Rectal smooth muscle tissue (tissue), 1 donor: ENCODE data around the gene PDE3A.

Experiments
- H3K27ac ChIP-seq: one replicate; pipeline ENCODE4 v1.7.0; 2013; ENCODE audit warnings: low read depth, low read length, inconsistent platforms
- H3K27me3 ChIP-seq: one replicate; pipeline ENCODE4 v1.7.0; 2013; ENCODE audit warnings: low read length; ENCODE audit not compliant: control insufficient read depth, insufficient read depth
- H3K36me3 ChIP-seq: one replicate; pipeline ENCODE4 v1.7.0; 2013; ENCODE audit warnings: low read length; ENCODE audit not compliant: control insufficient read depth, insufficient read depth
- H3K4me1 ChIP-seq: one replicate; pipeline ENCODE4 v1.7.0; 2013; ENCODE audit warnings: low read length; ENCODE audit not compliant: control insufficient read depth, insufficient read depth
- H3K4me3 ChIP-seq: one replicate; pipeline ENCODE4 v1.7.0; 2013; ENCODE audit warnings: low read length
- H3K9ac ChIP-seq: one replicate; pipeline ENCODE4 v1.7.0; 2013; ENCODE audit warnings: low read length

The PDE3A gene

GRCh38 chr12:20451761-20452160, 83.4 kb downstream of the PDE3A start:
- H3K4me3 ChIP-seq = no peak overlapping the region
- no peaks in the 10 kb centered on the region for H3K36me3 ChIP-seq
- H3K27ac ChIP-seq = no peak overlapping the region
- H3K4me1 ChIP-seq = peaks cover 2% of the 10 kb centered on the region
- H3K9ac ChIP-seq = no peak overlapping the region
- no peaks in the 10 kb centered on the region for H3K27me3 ChIP-seq

GRCh38 chr12:20452496-20453010, 84.2 kb downstream of the PDE3A start:
- H3K4me1 ChIP-seq = peaks cover 2% of the 10 kb centered on the region

GRCh38 chr12:20453756-20454310, 85.5 kb downstream of the PDE3A start:
- H3K27me3 ChIP-seq = no peaks in the 10 kb centered on the region
- no peaks in the 10 kb centered on the region for H3K36me3 ChIP-seq
- no peak overlapping the region for H3K27ac ChIP-seq
- H3K4me1 ChIP-seq = peaks cover 2% of the 10 kb centered on the region
- H3K9ac ChIP-seq = no peak overlapping the region
- no peak overlapping the region for H3K4me3 ChIP-seq

More at GRCh38 chr12:20452496-20453010, 84.2 kb downstream of the PDE3A start:
- Histone ChIP-seq H3K4me3 (no peak overlapping the region), H3K27me3 (no peaks in the 10 kb centered on the region), H3K27ac (no peak overlapping the region), H3K36me3 (no peaks in the 10 kb centered on the region), H3K9ac (no peak overlapping the region)

DNA sequence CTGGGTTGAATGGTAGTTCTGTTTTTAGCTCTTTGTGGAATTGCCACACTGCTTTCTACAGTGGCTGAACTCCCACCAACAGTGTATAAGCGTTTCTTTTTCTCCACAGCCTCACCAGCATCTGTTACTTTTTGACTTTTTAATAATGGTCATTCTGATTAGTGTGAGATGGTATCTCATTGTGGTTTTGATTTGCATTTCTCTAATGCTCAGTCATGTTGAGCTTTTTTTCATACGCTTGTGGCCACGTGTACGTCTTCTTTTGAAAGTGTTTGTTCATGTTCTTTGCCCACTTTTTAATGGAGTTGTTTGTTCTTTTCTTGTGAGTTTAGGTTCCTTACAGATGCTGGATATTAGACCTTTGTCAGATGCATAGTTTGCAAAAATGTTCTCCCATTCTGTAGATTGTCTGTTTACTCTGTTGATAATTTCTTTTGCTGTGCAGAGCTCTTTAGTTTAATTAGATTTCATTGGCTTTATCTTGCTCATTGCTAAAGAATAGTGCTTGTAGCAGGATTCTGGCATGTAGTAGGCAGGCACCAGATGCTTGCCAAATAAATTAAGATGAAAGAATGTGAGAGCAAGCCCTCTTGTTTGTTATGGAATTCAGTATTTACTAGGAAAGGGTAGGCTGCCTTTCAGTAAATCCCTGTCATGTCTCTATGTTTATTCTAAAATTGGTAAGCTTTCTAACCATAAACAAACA, 86.8 kb downstream of the PDE3A start:
- Histone ChIP-seq H3K9ac (no peak overlapping the region), H3K27me3 (no peaks in the 10 kb centered on the region), H3K4me3 (no peak overlapping the region), H3K27ac (no peak overlapping the region), H3K4me1 (peaks cover 2% of the 10 kb centered on the region), H3K36me3 (no peaks in the 10 kb centered on the region)

DNA sequence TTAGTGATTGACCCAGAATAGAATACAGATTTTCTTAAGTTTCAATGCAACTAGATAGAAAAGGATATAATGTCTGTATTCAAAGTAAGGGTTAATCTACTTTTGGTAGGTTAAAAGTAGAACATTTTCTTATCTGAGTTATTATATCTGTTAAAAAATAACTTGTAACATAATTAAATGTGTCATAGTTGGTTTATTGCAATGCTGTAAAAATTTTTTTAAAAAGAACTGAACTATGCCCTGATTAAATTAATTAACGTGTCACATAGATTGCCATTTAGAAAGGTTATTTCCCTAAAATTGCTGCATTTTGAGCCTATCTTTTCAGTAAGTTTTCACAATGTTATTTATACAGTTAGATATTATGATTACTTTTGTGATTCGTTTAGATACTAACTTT, 89.2 kb downstream of the PDE3A start:
- H3K4me1 ChIP-seq = no peaks in the 10 kb centered on the region
- H3K27ac ChIP-seq = no peak overlapping the region
- no peaks in the 10 kb centered on the region for H3K36me3 ChIP-seq
- H3K9ac ChIP-seq = no peak overlapping the region
- no peak overlapping the region for H3K4me3 ChIP-seq
- H3K27me3 ChIP-seq = no peaks in the 10 kb centered on the region

DNA sequence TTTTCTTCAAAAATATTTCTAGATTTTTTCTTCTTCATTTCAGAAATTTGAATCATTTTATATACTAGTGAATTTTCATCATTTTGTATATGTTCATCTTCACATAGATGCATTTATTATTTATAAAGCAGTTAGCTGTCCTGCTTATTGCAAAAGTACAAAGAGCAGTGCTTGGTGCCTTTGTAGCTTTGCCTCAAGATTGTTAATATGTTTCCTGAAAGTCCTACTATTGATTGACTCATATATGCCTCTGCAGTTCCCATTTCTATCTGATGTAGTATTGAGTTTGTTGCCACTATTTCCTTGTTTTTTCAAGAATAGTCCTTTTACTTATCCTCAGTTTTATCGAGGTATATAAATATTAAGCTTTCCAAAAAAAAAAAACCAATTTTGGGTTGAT, 89.7 kb downstream of the PDE3A start:
- Histone ChIP-seq H3K4me3 (no peak overlapping the region), H3K9ac (no peak overlapping the region), H3K4me1 (no peaks in the 10 kb centered on the region), H3K36me3 (no peaks in the 10 kb centered on the region), H3K27ac (no peak overlapping the region), H3K27me3 (no peaks in the 10 kb centered on the region)

GRCh38 chr12:20459920-20460319, 91.6 kb downstream of the PDE3A start:
- H3K36me3 ChIP-seq = no peaks in the 10 kb centered on the region
- no peaks in the 10 kb centered on the region for H3K27me3 ChIP-seq
- no peaks in the 10 kb centered on the region for H3K4me1 ChIP-seq
- no peak overlapping the region for H3K9ac ChIP-seq
- no peak overlapping the region for H3K4me3 ChIP-seq
- no peak overlapping the region for H3K27ac ChIP-seq

GRCh38 chr12:20460956-20461355, 92.6 kb downstream of the PDE3A start:
- Histone ChIP-seq H3K4me1 (peaks cover 5% of the 10 kb centered on the region), H3K9ac (no peak overlapping the region), H3K4me3 (no peak overlapping the region), H3K27ac (no peak overlapping the region), H3K36me3 (no peaks in the 10 kb centered on the region), H3K27me3 (no peaks in the 10 kb centered on the region)

GRCh38 chr12:20463913-20464524, 95.7 kb downstream of the PDE3A start:
- Histone ChIP-seq H3K27ac (no peak overlapping the region), H3K4me1 (peaks cover 6% of the 10 kb centered on the region), H3K27me3 (no peaks in the 10 kb centered on the region), H3K36me3 (no peaks in the 10 kb centered on the region), H3K4me3 (no peak overlapping the region), H3K9ac (no peak overlapping the region)

GRCh38 chr12:20469300-20469699, 101.0 kb downstream of the PDE3A start:
- no peak overlapping the region for H3K27ac ChIP-seq
- no peak overlapping the region for H3K9ac ChIP-seq
- H3K4me3 ChIP-seq = no peak overlapping the region
- peaks cover 6% of the 10 kb centered on the region for H3K4me1 ChIP-seq
- no peaks in the 10 kb centered on the region for H3K36me3 ChIP-seq
- H3K27me3 ChIP-seq = no peaks in the 10 kb centered on the region

DNA sequence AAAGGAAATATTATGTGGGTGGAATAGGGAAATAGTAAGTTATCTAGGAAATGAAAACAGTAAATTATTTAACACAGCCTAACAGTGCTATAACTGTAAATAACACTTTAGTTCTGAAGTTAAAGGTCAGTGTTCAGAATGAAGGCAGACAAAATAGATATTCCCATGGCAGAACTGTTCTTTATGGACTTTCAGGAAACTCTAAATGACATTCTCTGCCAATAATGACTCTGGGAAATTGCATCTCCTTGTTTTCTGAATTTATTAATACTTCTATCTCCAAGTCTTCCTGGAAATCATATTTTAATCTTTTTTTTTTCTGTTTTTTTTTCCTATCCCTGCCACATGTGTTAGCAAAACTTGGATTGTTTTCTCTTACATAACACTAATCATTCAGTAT, 101.4 kb downstream of the PDE3A start:
- H3K9ac ChIP-seq = no peak overlapping the region
- H3K4me1 ChIP-seq = peaks cover 6% of the 10 kb centered on the region
- H3K4me3 ChIP-seq = no peak overlapping the region
- no peak overlapping the region for H3K27ac ChIP-seq
- H3K36me3 ChIP-seq = no peaks in the 10 kb centered on the region
- no peaks in the 10 kb centered on the region for H3K27me3 ChIP-seq

DNA sequence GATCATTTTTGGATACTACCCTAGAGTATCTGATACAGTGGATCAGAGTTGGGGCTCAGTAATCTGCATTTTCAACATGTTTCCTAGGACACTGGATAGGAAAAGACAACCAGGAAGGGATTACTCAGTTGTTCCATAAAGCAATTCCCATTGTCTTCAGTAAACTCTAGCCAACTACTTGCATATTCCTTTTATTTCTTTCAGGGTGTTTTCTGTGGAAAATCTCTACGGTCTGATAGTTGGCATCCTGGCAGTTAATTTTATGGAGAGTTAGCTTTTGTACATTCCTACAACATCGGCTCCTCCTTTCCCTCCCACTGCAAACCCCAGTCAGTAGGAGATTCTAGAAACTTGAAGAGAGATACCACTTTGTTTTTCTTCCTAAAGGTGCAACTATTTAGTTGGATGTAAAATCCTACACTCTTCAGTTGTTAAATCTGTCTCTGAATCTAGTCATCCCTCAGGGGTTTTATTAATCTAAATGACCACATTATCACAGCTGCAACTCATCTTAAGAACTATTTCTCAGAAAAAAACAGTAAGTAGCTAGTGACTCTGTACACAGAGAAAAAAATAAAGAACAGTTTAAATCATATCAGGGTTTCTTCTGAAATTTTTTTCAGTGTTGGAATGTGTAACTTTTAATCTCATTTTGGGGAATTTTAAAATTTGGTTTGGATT, 103.9 kb downstream of the PDE3A start:
- Histone ChIP-seq H3K27ac (peak overlapping the region; percentile 6), H3K36me3 (no peaks in the 10 kb centered on the region), H3K9ac (no peak overlapping the region), H3K4me3 (no peak overlapping the region), H3K27me3 (no peaks in the 10 kb centered on the region), H3K4me1 (no peaks in the 10 kb centered on the region)
